Stimulated activated CD4-positive, alpha-beta T cell treated with anti-CD3 and anti-CD28 coated beads, TNF-alpha, amount 100 ng/mL, for 24 hours (primary cell): ENCODE results near the gene SLC9A1.

Experiments
- DNase-seq, 3 experiments: peaks; one replicate each; pipeline ENCODE4 v3.0.0-alpha.2; 2020; ENCODE audit warnings: low read depth in 3 of 3

The SLC9A1 gene

GRCh38 chr1:27150641-27151040, 4.3 kb downstream of the SLC9A1 start:
- no peak for DNase-seq

DNA sequence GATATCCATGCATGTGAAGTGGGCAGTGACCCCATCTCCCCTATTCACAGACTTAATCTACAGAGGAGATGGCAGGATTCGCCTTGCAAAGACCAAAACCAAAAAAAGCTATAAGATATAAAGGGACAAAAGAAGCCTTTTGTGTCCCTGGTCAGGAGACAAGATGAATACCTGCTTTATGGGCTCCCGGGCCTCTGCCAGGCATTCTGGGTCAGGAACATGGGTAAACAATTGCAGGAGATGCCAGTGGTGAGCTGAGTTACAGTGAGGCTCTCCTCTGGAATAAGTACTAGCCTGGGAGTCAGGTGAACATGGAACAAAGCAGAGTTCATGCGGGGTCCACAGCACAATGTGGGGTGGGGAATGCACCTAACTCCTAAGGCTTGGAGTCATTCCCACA, 4.7 kb downstream of the SLC9A1 start:
- DNase-seq, result no peak

DNA sequence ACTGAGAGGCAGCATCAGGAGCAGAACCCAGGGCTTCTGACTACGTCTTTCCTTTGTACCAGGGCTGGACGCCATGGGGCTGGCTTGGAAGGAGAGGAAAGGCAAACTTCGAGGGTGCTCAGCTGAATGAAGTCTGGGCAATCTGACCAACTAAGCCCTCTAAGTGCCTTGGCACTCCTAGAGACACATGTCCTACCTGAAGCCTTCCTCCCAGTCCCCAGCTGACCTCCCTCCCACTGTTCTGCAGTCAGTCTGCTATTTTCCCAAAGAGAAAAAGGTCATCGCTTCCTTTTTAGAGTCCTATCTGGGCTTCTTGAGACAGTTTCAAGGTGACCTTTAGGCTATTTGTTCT, 5.2 kb downstream of the SLC9A1 start:
- no peak for DNase-seq

DNA sequence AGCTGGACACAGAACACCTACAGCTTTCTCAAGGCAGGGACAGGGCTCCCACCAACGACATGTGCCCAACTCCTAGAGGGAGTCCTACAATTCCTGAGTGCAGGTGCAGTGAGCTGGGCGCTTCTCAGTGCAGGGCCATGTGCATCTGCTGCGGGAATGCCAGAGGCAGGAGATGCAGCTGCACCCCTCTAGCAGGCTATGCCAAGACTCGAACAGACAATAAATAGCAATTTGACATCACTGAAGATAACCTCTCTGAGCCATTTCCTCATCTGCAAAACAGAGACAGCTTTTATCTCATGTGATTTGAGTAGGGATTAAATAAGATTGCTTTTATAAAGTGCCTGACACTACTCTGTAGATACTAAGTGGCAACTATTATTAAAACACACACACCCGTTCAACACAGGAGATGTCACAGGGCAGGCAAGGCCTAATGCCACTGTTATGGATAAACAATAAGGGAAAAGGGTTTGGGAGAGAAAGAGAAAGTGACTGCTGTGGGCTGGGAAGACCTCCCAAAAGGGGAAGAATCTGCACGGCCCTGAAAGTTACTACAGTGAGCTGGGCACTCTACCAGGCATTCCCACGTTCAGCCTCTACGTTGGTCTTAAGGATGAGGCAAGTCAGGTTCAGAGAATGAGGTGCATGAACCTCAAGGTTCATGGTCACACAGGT, 5.7 kb downstream of the SLC9A1 start:
- DNase-seq, result no peak

- no peak for DNase-seq
Observed at GRCh38 chr1:27148591-27148990, 6.3 kb downstream of the SLC9A1 start.

DNA sequence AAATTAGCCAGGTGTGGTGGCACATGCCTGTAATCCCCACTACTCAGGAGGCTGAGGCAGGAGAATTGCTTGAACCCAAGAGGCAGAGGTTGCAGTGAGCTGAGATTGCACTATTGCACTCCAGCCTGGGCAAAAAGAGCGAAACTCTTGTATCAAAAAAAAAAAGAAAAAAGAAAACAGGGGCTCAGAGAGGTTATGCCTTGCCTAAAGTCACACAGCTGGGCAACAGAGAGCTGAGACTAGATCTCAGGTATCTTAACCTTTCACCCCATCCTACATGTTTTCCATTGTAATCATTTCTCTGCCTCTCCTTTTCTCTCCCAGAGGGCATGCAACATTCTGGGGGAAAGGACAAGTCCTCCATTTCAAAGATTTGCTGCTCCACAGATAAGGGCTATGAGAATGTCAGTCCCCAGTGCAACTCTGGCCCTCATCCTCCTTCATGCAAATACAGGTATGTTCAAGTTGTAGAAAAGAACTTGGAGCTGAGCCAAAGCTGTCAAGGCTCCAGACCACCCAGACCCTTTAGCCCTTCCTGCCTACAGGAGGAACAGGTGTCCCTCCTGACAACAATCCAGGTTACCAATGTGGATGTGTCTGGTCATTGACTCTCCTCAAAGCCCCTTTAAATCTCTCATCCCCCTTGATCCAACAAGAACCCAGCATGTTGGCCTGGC, 6.9 kb downstream of the SLC9A1 start:
- no peak for DNase-seq

- DNase-seq, result no peak
Observed at GRCh38 chr1:27145934-27146354, 9.0 kb downstream of the SLC9A1 start.

GRCh38 chr1:27144920-27145661, 9.8 kb downstream of the SLC9A1 start:
- DNase-seq, result no peak

DNA sequence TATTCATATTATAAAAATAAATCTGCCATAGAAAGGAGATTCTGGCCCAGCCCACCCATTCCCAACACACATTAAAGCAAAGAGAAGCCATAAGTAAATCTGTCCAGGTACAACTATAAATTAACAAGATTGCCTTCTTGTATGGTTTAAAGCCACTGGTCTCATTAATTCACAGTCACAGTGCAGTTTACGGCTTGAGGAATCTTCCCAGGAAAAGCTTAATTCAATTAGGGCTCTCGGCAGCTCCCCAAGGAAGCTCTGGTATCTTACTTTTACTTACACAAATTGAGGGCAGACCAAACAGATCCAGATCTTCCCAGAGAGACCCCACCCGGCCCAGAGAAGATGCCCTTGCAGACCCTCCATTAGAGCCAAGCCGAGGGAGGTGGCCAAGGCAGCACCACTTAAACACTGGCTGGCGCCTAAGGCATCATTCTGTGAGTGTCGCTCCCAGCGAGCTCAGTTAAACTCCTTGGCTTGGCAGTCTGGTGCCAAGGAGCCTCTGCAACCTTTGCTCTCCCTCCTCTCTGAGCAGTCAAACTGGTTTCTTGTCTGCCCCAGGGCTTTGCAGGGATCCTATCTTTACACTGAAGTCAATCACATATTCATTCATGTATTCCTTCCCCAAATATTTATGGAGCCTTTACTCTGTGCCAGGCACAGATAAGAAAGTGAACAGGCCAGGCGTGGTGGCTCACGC, 10.7 kb downstream of the SLC9A1 start:
- no peak for DNase-seq

GRCh38 chr1:27143401-27143800, 11.5 kb downstream of the SLC9A1 start:
- no peak for DNase-seq

- no peak for DNase-seq
Observed at GRCh38 chr1:27142464-27142863, 12.5 kb downstream of the SLC9A1 start.

GRCh38 chr1:27141266-27142003, 13.5 kb downstream of the SLC9A1 start:
- no peak for DNase-seq

GRCh38 chr1:27139980-27140379, 14.9 kb downstream of the SLC9A1 start:
- DNase-seq, result no peak

DNA sequence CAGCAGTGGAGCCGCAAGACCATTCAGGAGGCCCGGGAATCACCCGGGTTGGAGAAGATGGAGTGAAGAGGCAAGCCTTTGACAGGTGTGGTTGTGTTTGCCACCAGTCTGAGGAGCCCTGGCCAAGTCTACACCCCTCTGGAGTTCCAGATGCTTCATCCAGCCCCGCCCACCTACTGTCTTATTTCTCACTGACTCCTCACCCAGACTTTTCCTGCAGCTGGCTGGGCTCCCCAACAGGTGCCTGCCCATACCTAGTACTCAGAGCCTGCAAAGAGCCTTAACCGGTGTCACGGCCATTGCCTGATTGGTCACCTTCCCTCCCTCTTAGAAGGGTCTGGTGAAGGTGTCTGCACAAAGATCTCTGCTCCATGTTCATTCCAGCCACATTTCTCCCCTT, 16.0 kb downstream of the SLC9A1 start:
- no peak for DNase-seq

DNA sequence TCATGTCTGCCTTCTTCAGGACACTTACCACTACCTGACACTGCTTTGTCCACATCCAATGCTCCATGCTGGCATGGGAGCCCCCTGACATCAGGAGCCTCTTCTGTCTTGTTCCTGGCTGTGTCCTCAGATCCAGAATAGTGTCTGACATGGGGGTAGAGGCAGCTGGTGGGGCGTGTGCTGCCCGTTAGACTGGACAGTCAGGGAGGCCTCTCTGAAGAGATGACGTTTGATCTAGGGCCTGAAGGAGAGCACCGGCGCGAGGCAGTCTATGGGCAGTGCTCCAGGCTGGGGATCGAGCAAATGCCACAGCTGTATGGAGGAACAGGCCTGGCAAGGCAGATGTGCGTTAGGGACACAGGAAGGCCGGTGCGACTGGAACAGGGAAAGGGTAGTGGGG, 16.6 kb downstream of the SLC9A1 start:
- DNase-seq, result no peak

- DNase-seq, result no peak
Observed at GRCh38 chr1:27137544-27138075, 17.3 kb downstream of the SLC9A1 start.

DNA sequence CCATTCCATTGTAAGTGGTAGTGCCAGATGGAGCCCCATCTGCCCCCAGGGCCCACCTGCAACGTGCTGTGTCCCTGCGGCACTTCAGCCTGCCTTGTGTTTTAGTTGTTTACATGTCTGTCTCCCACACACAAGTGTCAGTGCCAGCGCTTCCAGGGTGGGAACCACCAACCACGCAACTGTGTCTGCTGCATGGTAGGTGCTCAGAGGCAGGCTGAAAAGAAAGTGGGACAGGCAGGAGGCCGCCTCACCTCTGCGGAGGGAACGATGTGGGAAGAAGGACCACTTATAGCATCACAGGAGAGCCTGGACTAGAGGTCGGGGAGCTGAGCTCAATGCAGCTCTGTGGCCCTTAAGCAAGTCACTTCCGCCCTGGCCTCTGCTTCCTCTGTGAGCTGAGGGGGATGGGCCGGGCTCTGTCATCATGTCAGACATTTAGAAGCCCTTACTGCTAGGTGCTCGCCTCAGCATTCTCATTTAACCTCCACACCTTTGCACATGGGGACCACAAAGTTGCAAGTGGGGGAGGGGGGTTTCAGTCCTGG, 17.9 kb downstream of the SLC9A1 start:
- peak; percentile 52 to 75 (median 61) for DNase-seq

GRCh38 chr1:27136236-27136551, 18.7 kb downstream of the SLC9A1 start:
- DNase-seq, result no peak

GRCh38 chr1:27135541-27136235, 19.2 kb downstream of the SLC9A1 start:
- no peak for DNase-seq

- DNase-seq, result no peak
Observed at GRCh38 chr1:27133991-27134390, 20.9 kb downstream of the SLC9A1 start.

DNA sequence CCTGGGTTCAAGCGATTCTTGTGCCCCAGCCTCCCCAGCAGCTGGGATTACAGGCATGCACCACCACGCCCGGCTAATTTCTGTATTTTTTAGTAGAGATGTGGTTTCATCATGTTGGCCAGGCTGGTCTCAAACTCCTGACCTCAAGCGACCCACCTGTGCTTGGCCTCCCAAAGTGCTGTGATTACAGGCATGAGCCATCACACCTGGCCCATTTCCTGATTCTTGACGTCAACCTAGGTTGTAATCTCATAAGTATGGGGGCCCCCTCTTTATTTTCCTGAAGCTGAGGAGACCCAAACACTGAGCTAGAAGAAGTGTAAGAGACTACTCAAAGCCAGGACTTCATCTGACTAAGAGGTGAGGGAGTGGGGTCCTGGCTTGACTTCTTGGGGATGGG, 21.8 kb downstream of the SLC9A1 start:
- DNase-seq, result no peak
